Measurements from ENCODE around the gene RNF223. TPM values are rescaled to one million over a fixed set of nuclear protein-coding genes. Genes with fewer than 3 reads are reported as not detected.

The RNF223 gene
- total RNA-seq, 1 experiment from 2014 or later: 0.08 TPM

DNA sequence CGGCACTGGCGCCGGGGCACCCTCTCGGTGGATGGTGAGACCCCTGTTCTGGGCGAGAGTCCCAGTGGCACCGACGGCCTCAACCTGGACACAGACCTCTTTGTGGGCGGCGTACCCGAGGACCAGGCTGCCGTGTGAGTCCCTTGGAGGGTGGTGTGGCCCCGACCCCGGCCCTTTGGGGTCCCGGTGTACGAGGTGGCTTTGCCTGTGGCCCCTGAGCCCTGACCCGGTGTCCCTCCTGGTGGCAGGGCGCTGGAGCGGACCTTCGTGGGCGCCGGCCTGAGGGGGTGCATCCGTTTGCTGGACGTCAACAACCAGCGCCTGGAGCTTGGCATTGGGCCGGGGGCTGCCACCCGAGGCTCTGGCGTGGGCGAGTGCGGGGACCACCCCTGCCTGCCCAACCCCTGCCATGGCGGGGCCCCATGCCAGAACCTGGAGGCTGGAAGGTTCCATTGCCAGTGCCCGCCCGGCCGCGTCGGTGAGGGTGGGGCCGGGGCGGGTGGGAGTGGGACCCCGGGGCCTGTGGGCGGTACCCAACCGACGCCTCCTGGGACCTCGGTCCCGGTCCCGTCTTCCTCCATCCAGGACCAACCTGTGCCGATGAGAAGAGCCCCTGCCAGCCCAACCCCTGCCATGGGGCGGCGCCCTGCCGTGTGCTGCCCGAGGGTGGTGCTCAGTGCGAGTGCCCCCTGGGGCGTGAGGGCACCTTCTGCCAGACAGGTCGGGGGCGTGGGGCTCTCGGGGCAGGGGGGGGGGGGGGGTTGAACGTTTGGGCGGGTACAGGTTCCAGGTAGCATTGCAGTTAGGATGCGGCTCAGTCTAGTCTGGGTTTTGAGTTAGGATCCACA is 24.6 kb downstream of the RNF223 start:
- CTCF ChIA-PET: no interaction called here
- in situ Hi-C loops (cut with HindIII; ENCODE audit: low pct_unique_long_range_greater_than_20kb, low sequenced_read_pairs): no loop called here
- no TSS peak for BruUV-seq (replicated peaks)

DNA sequence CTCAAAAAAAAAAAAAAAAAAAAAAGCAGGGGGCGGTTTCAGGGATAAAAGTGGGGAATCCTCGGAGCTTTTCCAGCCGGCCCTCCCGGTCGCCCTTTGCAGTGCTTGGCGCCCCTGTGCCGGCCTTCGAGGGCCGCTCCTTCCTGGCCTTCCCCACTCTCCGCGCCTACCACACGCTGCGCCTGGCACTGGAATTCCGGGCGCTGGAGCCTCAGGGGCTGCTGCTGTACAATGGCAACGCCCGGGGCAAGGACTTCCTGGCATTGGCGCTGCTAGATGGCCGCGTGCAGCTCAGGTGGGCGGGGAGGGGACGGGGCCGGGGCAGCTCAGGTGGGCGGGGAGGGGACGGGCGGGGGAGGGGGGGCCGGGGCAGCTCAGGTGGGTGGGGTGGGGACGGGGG is 25.3 kb downstream of the RNF223 start:
- H3K27ac ChIP-seq (ENCODE audit: low read length): no peak overlapping the region
- DNase-seq (ENCODE audit: low read depth, low spot score) (no peak), ATAC-seq (no peak)
- intact Hi-C loops (cut with micrococcal nuclease; ENCODE audit: unreplicated experiment) (no loop called here), in situ Hi-C loops (cut with HindIII; ENCODE audit: low pct_unique_long_range_greater_than_20kb, low sequenced_read_pairs) (no loop called here)
- POLR2A ChIA-PET: interaction anchor here (0.6 to 0.7 kb wide), 2 partner anchors 17 to 26 kb away, joined by 7 to 11 read pairs; no protein-coding TSS in a partner anchor
- CTCF ChIA-PET: no interaction called here
- BruUV-seq (replicated peaks): no TSS peak
- no peaks in the 10 kb centered on the region for H3K27me3 ChIP-seq (ENCODE audit: control insufficient read depth, insufficient read depth, low read length)
- H3K36me3 ChIP-seq (ENCODE audit: control insufficient read depth, insufficient read depth, low read length): no peaks in the 10 kb centered on the region; the same call in 1 of the 2 replicates
- no peaks in the 10 kb centered on the region for H3K9me3 ChIP-seq (ENCODE audit: control insufficient read depth, insufficient read depth, low read depth, low read length)
- H3K4me3 ChIP-seq (ENCODE audit: low read depth in 2 of 2, low read length in 2 of 2): no peak overlapping the region
- no peaks in the 10 kb centered on the region for H3K4me1 ChIP-seq (ENCODE audit: control insufficient read depth, insufficient read depth, low read length)
- TF ChIP-seq, protein P1, sequence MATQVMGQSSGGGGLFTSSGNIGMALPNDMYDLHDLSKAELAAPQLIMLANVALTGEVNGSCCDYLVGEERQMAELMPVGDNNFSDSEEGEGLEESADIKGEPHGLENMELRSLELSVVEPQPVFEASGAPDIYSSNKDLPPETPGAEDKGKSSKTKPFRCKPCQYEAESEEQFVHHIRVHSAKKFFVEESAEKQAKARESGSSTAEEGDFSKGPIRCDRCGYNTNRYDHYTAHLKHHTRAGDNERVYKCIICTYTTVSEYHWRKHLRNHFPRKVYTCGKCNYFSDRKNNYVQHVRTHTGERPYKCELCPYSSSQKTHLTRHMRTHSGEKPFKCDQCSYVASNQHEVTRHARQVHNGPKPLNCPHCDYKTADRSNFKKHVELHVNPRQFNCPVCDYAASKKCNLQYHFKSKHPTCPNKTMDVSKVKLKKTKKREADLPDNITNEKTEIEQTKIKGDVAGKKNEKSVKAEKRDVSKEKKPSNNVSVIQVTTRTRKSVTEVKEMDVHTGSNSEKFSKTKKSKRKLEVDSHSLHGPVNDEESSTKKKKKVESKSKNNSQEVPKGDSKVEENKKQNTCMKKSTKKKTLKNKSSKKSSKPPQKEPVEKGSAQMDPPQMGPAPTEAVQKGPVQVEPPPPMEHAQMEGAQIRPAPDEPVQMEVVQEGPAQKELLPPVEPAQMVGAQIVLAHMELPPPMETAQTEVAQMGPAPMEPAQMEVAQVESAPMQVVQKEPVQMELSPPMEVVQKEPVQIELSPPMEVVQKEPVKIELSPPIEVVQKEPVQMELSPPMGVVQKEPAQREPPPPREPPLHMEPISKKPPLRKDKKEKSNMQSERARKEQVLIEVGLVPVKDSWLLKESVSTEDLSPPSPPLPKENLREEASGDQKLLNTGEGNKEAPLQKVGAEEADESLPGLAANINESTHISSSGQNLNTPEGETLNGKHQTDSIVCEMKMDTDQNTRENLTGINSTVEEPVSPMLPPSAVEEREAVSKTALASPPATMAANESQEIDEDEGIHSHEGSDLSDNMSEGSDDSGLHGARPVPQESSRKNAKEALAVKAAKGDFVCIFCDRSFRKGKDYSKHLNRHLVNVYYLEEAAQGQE (IDR thresholded peaks at IDR 0.05; ENCODE audit: insufficient read depth in 1 of 2, low read depth in 2 of 2, low read length in 1 of 2): no peak
- TF ChIP-seq, protein P2, sequence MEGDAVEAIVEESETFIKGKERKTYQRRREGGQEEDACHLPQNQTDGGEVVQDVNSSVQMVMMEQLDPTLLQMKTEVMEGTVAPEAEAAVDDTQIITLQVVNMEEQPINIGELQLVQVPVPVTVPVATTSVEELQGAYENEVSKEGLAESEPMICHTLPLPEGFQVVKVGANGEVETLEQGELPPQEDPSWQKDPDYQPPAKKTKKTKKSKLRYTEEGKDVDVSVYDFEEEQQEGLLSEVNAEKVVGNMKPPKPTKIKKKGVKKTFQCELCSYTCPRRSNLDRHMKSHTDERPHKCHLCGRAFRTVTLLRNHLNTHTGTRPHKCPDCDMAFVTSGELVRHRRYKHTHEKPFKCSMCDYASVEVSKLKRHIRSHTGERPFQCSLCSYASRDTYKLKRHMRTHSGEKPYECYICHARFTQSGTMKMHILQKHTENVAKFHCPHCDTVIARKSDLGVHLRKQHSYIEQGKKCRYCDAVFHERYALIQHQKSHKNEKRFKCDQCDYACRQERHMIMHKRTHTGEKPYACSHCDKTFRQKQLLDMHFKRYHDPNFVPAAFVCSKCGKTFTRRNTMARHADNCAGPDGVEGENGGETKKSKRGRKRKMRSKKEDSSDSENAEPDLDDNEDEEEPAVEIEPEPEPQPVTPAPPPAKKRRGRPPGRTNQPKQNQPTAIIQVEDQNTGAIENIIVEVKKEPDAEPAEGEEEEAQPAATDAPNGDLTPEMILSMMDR (IDR thresholded peaks at IDR 0.05): no peak
- TF ChIP-seq TCF7L2 (IDR thresholded peaks at IDR 0.05; ENCODE audit: low read depth, low read length) (no peak), SIN3A (IDR thresholded peaks at IDR 0.05; ENCODE audit: borderline replicate concordance, insufficient read depth, low read depth, low read length) (no peak), POLR2AphosphoS5 (IDR thresholded peaks at IDR 0.05; ENCODE audit: low read depth, low read length) (no peak)

More for the DNA sequence above, 24.6 kb downstream of the RNF223 start:
- TF ChIP-seq TCF7L2 (IDR thresholded peaks at IDR 0.05; ENCODE audit: low read depth, low read length): no peak
- no peak for TF ChIP-seq POLR2AphosphoS5 (IDR thresholded peaks at IDR 0.05; ENCODE audit: low read depth, low read length)
- no peak for TF ChIP-seq SIN3A (IDR thresholded peaks at IDR 0.05; ENCODE audit: borderline replicate concordance, insufficient read depth, low read depth, low read length)
- TF ChIP-seq, protein P1 (IDR thresholded peaks at IDR 0.05; ENCODE audit: insufficient read depth in 1 of 2, low read depth in 2 of 2, low read length in 1 of 2): no peak
- TF ChIP-seq, protein P2 (IDR thresholded peaks at IDR 0.05): no peak
- no peaks in the 10 kb centered on the region; the same call in 1 of the 2 replicates for H3K36me3 ChIP-seq (ENCODE audit: control insufficient read depth, insufficient read depth, low read length)
- intact Hi-C loops (cut with micrococcal nuclease; ENCODE audit: unreplicated experiment): no loop called here
- POLR2A ChIA-PET: interaction anchor here (0.6 kb wide), 1 partner anchor 27 kb away, joined by 11 read pairs; no protein-coding TSS in a partner anchor
- no peak overlapping the region for H3K4me3 ChIP-seq (ENCODE audit: low read depth in 2 of 2, low read length in 2 of 2)
- no peaks in the 10 kb centered on the region for H3K9me3 ChIP-seq (ENCODE audit: control insufficient read depth, insufficient read depth, low read depth, low read length)
- H3K4me1 ChIP-seq (ENCODE audit: control insufficient read depth, insufficient read depth, low read length): no peaks in the 10 kb centered on the region
- H3K27me3 ChIP-seq (ENCODE audit: control insufficient read depth, insufficient read depth, low read length): no peaks in the 10 kb centered on the region
- DNase-seq (ENCODE audit: low read depth, low spot score) (no peak), ATAC-seq (no peak)
- no peak overlapping the region for H3K27ac ChIP-seq (ENCODE audit: low read length)

All from Panc1 (cell line).